ENCODE measurements around the gene SYN1.

- TF ChIP-seq CTCF (conservative IDR thresholded peaks at IDR 0.05 in 1 of 2, IDR thresholded peaks at IDR 0.05 in 1 of 2; ENCODE audit: extremely low read depth in 1 of 2, insufficient read depth in 1 of 2, low read depth in 1 of 2, low read length in 2 of 2) = no peak
- TF ChIP-seq EZH2 (IDR thresholded peaks at IDR 0.05; ENCODE audit: borderline replicate concordance, low read length) = no peak
Observed at GRCh38 chrX:47632666-47633065, 13.0 kb upstream of the SYN1 start.

Data from mammary epithelial cell (primary cell).